IMR-90 (cell line): ENCODE data around the gene MZF1.

Experiments
- BHLHE40 ChIP-seq: fragments of 150-350 bp; IDR thresholded peaks from 2 replicates; pipeline ENCODE4 v1.6.1; 2016; ENCODE audit warnings: mild to moderate bottlenecking, low read depth, low read length
- CEBPB ChIP-seq: IDR thresholded peaks from 2 replicates; pipeline ENCODE4 v1.6.1; 2012; ENCODE audit warnings: low read depth, low read length, improper control_type of control experiment
- CHD1 ChIP-seq: IDR thresholded peaks from 2 replicates; pipeline ENCODE4 v1.6.1; 2012; ENCODE audit warnings: low read depth, low read length, improper control_type of control experiment
- CTCF ChIP-seq: conservative IDR thresholded peaks from 2 replicates; pipeline ENCODE4 v1.5.1; 2012; ENCODE audit warnings: mild to moderate bottlenecking, low read depth, low read length, improper control_type of control experiment
- ELK1 ChIP-seq: fragments of 150-350 bp; IDR thresholded peaks from 2 replicates; pipeline ENCODE4 v1.6.1; 2016; ENCODE audit warnings: low read depth, mild to moderate bottlenecking, low read length, moderate library complexity, borderline replicate concordance
- POLR2A ChIP-seq: IDR thresholded peaks from 2 replicates; pipeline ENCODE4 v1.6.1; 2012; ENCODE audit warnings: mild to moderate bottlenecking, low read depth, low read length
- RAD21 ChIP-seq: IDR thresholded peaks from 2 replicates; pipeline ENCODE4 v1.6.1; 2012; ENCODE audit warnings: low read length, improper control_type of control experiment
- USF2 ChIP-seq: fragments of 150-350 bp; IDR thresholded peaks from 2 replicates; pipeline ENCODE4 v1.6.1; 2017; ENCODE audit warnings: mild to moderate bottlenecking, antibody characterized with exemption, low read length, low read depth

GRCh38 chr19:58518256-58519086, 54.7 kb downstream of the MZF1 start:
- no peak for TF ChIP-seq POLR2A
- no peak for TF ChIP-seq BHLHE40
- no peak for TF ChIP-seq USF2
- no peak for TF ChIP-seq CTCF
- no peak for TF ChIP-seq CHD1
- no peak for TF ChIP-seq ELK1
- TF ChIP-seq CEBPB, result no peak
- no peak for TF ChIP-seq RAD21
